IPS-11a (cell line): Measurements from ENCODE around the gene KCNT1.

ENCODE experiments used
- H3K4me3 ChIP-seq: one replicate; pipeline ENCODE4 v1.5.1; 2013; ENCODE audit warnings: low read depth, low read length, control low read depth

The KCNT1 gene

DNA sequence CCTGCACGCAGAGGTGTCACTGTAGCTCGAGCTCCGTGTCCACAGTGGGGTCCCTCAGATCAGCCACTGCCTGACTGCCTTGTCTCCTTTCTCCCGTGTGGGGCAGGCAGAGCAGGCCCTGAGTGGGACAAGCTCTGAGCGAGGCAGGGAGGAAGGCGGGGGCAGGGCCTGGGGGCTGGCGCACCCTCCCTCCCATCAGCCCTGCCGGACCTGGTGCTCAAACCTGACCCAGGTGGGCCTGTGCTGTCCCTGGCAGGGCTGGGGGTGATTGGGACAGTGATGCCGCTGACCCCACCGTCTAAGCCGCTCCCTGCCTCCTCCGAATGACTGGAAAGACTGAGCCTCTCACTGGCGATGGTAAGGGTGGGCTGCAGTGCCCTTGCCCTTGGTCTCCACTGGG, 60.9 kb downstream of the KCNT1 start:
- no peak overlapping the region for H3K4me3 ChIP-seq

DNA sequence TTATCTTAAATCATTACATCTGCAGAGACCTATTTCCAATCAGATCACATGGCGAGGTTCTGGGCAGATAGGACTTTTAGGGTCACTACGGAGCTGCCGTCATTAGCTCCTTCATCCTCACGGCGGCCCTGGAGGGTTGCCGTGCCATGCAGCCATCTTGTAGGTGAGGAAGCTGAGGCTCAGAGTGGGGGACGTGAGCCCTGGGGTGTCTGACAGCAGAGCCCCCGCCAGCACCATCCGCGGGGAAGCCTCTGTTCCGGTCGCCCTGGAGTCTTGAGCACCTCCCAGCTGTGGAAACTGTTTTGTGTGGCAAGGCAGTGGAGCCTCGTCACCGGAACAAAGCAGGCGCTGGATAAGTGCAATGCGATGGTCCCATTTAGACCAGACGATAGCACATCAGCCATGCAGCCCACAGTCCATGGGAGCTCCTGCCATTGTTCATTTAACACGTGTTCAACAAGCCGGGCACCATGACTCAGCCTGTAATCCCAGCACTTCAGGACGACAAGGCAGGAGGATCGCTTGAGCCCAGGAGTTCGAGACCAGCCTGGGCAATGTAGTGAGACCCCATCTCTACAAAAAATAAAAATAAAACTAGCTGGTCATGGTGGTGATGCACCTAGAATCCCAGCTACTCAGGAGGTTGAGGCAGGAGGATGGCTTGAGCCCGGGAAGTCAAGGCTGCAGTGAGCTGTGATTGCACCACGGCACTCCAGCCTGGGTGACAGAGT, 61.9 kb downstream of the KCNT1 start:
- no peak overlapping the region for H3K4me3 ChIP-seq

DNA sequence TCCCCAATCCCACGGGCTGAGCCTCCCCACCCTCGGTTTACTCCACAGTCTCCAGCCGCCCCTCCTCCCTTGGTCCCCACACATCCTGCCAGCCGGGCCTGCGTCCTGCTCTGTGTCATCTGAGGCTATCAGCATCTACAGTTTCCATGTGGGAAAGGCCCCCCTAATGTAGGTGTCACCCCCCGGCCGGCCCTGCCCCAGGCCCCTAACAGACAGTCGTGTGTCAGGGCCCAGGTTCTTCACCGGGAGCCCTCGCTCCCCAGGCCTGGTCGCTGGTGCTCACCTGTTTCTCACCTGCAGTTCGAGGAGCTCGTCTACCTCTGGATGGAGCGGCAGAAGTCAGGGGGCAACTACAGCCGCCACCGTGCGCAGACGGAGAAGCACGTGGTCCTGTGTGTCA, 62.7 kb downstream of the KCNT1 start:
- H3K4me3 ChIP-seq: no peak overlapping the region

DNA sequence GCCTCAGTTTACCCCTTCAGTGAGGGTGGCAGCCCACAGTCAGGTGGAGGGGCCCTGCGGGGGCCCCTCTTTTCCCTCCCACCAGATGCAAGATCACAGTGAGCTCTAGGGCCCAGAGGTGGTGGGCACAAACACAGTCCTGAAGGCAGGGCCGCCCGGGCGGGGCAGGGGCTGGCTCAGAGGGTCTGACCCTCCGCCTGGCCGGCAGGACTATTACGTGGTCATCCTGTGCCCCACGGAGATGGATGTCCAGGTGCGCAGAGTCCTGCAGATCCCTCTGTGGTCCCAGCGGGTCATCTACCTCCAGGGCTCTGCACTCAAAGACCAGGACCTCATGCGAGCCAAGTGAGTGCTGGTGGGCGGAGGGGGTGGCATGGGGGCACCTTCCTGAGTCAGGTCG, 63.4 kb downstream of the KCNT1 start:
- H3K4me3 ChIP-seq: no peak overlapping the region

DNA sequence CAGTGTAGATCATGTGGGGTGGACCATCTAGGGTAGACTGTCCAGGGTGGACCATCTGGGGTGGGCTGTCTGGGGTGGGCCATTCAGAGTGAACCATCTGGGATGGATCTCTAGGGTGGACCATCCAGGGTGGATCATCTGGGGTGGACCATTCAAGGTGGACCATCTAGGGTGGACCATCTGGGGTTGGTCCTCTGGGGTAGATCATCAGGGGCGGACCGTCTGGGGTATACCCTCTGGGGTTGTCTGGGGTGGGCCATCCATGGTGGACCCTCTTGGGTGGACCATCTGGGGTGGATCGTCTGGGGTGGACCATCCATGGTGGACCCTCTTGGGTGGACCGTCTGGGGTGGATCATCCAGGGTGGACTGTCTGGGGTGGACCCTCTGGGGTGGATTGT, 64.3 kb downstream of the KCNT1 start:
- no peak overlapping the region for H3K4me3 ChIP-seq

DNA sequence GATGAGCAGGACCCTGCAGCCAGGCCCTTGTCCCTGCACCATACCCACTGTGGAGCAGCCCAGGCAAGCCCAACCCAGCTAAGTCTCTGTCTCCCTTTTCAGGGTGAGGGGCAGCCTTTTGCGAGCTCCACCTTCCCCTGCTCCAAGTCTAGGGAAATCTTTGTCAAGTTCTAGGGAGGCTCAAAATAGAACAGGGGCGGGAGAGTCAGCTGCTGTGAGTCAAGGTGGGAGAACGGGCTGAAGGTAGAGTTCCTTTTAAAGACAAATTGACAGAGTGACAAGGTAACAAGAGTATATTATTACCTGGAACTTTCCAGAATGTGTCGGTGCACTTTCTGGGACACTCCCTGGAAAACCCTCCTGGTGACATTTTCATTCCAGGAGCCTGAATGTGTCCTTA, 64.7 kb downstream of the KCNT1 start:
- no peak overlapping the region for H3K4me3 ChIP-seq

DNA sequence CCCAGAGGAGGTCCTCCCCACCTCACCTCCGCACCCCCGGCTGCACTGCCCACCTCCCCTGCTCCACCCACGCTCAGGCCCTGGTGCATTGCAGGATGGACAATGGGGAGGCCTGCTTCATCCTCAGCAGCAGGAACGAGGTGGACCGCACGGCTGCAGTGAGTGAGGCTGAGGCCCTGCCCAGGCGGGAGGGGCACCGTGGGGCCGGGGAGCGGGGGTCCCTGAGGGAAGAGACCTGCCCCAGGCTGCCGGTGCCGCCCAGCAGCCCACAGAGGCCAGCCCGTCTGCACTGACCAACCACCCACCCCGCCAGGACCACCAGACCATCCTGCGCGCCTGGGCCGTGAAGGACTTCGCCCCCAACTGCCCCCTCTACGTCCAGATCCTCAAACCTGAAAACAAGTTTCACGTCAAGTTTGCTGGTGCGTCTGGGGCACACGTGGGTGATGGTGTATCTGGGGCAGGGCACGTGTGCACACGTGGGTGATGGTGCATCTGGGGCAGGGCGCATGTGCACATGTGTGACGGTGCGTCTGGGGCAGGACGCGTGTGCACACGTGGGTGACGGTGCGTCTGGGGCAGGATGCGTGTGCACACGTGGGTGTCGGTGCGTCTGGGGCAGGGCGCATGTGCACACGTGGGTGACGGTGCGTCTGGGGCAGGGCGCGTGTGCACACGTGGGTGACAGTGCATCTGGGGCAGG, 66.7 kb downstream of the KCNT1 start:
- H3K4me3 ChIP-seq: no peak overlapping the region

DNA sequence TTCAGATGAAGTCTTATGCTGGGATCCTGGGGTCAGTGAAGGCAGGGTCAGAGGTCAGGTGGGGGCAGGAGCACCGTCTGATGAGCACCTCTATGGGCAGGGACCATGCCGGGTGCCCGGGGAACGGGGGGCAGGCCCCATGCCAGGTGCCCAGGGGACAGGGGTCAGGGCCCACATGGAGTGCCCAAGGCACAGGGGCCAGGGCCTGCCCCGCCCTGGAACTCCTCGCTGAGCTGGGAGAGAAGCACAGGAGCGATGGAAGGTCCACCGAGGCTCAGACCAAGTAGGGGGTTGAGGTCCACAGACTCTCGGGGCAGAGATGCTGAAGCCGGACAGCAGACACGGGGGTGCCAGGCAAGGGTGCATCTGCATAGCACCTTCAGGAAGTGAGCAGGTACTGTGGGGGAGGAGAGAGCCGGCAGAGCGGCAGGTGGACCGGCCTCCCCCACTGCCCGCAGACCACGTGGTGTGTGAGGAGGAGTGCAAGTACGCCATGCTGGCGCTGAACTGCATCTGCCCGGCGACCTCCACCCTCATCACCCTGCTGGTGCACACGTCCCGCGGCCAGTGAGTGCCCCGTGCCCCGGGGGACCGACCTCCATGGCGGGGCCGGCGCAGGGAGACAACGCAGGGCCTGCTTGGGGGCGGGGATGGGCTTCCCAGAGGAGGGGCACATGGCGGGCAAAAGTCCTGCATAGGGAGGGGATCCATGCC, 67.7 kb downstream of the KCNT1 start:
- no peak overlapping the region for H3K4me3 ChIP-seq

DNA sequence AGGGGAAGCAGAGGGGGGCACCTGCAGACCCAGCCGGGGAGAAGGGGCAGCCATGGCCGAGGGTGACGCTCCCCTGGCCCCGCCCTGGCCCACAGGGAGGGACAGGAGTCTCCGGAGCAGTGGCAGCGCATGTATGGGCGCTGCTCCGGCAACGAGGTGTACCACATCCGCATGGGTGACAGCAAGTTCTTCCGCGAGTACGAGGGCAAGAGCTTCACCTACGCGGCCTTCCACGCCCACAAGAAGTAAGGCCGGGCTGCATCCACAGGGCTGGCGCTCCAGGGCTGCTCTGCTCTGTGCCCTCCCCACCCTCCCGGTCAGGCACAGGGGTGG, 68.2 kb downstream of the KCNT1 start:
- no peak overlapping the region for H3K4me3 ChIP-seq

DNA sequence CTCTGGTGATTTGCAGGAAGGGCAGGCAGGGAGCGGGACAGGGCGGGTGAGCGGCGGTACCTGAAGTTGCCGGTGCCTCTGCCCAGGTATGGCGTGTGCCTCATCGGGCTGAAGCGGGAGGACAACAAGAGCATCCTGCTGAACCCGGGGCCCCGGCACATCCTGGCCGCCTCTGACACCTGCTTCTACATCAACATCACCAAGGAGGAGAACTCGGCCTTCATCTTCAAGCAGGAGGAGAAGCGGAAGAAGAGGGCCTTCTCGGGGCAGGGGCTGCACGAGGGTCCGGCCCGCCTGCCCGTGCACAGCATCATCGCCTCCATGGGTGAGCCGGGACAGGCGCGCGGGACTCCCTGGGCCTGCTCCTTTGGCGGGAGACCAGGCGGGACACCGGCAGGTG, 68.8 kb downstream of the KCNT1 start:
- H3K4me3 ChIP-seq: no peak overlapping the region

DNA sequence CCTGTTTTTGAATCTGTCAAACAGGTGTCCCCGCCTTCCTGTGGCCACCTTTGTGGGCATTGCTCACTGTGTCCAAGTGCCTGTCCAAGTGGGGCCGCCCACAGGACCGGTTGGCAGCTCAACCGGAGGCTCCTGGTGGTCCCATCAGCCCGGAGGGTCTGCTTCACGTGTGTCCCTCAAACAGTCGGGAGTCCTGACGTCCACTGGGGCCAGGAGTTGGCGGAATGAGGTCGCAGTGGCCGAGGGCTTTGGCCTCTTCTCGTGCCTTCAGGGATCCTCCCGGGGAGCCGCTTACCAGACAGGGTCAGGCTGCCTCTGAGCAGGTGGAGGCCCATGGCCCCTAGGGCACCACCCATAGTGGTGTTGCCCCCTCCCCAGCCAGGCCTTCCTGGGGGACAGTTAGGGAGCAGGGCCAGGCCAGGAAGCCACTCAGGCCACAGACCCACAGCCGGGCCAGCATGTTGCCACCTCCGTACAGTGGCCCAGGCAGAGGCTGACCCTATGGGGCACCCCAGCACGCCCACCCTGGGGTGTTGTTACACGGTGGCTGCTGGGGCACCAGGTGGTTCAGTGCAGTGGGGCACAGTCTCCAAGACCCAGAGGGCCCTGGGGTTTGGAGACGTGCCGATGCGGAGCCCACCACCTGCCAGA, 69.5 kb downstream of the KCNT1 start:
- H3K4me3 ChIP-seq: no peak overlapping the region

DNA sequence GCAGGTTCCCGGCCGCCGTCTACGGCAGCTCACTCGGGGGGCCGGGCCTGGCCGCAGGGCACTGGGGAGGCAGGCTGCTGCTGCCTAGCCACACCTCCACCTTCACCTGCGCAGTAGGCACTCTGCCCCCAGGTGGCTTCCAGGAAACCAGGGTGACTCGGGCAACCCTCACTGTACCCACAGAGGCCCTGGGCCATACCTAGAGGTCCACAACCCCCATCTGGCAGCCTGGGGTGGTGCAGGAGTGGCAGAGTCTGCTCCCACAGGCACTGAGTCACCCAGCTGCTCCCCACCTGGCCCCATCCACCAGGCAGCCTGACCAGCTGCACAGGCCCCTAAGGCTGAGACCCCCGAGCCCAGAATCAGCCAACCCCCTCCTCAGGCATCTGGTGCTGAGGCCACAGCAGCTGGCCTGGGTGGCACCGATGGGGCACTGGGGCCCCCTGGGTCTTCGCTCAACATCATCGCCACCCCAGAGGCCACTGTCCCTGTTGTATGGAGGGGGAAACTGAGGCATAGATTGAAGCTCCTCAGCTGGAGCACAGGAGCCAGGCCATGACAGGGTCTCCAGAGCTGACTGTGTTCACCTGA, 70.2 kb downstream of the KCNT1 start:
- no peak overlapping the region for H3K4me3 ChIP-seq

DNA sequence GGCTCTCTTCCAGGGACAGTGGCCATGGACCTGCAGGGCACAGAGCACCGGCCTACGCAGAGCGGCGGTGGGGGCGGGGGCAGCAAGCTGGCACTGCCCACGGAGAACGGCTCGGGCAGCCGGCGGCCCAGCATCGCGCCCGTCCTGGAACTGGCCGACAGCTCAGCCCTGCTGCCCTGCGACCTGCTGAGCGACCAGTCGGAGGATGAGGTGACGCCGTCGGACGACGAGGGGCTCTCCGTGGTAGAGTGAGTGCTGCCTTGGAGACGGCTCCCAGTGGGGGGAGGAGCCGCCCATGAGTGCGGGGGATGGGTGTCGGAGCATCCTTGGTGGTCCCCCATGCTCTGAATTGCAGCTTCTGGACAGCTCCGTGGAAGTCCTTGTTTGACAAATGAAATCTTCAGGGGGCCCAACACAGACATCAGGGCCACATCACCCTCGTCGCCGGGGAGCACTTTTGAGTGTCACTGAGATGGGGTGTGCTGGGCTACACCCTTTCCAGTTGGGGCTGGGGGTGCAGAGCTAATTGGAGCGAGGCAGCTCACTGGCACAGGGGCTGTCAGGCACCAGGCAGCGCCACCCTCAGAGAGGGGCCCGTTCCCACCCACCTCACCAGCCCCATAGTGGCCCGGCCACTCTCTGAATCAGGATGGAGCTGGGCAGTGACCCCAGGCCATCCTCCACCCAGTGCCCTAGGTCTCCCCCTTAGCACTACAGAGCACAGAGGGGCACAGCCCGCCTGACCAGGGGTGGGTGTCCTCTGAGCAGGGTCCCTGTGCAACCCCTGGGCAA, 70.9 kb downstream of the KCNT1 start:
- no peak overlapping the region for H3K4me3 ChIP-seq

DNA sequence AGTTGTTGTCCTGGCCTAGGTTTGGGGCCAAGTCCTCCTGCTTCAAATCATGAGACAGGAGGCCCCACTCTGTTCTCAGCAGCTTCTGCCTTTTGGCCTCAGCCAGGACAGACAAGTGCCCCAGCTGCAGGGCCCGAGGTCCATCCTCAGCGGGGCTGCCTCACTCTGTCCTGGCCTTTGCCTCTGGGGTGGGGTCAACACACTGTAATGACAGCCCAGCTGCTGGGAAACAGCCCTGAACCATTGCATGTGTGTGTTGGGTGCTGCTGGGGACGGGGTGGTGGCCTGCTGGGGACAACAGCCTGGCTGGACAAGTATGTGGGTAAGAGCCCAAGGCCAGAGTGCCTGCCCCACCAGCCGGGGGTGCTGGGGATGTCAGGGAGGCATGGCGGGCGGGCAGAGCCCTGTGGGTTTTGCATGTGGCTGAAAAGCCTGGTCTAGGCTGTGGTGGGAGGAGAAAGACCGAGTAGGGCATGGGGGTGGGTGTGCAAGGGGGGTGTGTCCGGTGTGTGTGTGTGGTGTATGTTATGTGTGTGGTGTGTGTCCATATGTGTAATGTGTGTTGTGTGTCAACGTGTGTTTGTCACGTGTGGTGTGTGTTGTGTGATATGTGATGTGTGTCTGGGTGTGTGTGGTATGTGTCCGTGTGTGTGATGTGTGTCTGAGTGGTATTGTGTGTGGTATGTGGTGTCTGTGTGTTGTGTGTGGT, 71.7 kb downstream of the KCNT1 start:
- no peak overlapping the region for H3K4me3 ChIP-seq

DNA sequence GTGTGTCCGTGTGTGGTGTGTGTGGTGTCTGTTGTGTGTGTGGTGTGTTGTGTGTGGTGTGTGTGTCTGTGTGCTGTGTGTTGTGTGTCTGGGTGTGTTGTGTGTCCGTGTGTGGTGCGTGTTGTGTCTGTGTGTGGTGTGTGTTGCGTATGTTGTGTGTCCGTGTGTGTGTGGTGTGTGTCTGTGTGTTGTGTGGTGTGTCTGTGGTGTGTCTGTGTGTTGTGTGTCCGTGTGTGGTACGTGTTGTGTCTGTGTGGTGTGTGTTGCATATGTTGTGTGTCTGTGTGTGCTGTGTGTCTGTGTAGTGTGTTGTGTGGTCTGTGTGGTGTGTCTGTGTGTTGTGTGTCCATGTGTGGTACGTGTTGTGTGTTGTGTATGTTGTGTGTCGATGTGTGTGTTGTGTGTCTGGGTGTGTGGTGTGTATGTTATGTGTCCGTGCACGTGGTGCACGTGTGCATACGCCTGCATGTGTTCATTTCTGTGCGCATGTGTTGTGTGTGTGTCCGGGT, 72.3 kb downstream of the KCNT1 start:
- no peak overlapping the region for H3K4me3 ChIP-seq

DNA sequence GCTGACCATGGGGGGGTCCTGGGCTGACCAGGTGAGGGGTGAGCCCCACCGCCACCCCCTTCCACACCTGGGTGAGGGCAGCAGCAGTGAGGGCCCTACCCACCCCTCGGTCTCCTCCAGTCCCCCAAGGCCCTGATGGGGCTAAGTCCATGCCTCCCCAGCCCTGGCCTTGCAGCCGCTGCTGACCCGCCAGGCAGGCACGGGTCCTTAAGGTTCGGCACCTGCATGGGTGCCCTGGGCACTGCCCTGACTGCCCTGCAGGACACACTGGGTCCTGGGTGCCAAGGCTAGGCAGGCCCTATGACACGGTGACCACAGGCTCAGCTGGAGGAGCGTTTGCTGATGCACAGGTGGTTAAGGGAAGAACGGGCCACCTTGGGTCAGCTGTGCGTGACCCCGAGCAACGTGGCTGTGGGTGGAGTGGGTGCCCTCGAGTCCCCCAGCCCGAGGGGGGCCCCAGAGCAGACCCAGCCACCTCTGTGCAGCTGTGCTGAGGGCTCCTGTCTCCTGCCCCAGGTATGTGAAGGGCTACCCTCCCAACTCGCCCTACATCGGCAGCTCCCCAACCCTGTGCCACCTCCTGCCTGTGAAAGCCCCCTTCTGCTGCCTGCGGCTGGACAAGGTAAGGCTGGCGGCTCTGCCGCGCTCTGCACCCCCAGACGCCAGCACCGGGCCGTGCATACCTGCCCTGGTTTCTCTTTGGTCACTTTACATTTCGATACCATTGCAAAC, 73.0 kb downstream of the KCNT1 start:
- no peak overlapping the region for H3K4me3 ChIP-seq

DNA sequence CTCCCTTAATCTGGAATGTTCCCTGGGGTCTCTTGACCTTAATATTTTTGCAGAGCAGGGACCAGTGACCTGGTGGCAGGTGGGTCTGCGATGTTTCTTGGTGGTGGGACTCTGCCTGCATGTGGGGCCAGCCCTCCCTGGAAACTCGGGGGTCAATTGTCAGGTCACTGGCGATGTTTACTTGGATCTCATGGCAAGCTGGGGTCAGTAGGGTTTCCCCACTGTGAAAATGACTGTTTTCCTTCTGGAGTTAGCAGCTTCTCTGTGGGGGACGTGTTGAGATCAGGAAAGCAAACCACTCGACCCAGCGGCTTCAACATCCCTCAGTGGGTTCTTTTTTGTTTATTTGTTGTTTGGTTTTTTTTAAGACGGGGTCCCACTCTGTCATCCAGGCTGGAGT, 73.9 kb downstream of the KCNT1 start:
- no peak overlapping the region for H3K4me3 ChIP-seq

DNA sequence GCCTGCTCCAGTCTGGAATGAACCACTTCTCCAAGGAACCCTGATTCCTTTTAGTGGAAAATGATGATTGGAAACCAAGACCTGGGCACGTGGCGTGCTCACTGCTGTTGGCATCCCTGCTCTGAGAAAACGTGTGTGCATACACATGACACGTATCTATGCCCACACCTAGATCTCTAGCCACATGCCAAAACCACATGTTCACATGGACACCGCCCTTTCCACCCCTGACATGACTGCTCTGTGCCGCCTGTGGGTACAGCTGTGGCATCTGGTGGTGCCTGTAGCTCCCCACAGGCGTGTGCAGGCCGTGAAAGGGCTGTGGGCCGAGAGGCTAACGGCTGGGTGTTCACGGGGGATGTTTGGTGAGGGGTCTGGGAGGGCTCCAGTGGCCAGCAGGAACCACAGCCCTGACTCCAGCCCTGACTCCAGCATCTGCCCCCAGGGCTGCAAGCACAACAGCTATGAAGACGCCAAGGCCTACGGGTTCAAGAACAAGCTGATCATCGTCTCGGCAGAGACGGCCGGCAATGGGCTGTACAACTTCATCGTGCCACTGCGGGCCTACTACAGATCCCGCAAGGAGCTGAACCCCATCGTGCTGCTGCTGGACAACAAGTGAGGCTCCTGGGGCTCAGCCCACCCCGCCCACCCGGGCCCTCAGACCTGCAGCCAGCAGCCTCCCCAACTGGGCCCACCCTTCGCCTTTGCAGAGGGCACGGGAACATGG, 75.1 kb downstream of the KCNT1 start:
- H3K4me3 ChIP-seq: no peak overlapping the region
